Right atrium auricular region (tissue), 2 donors: ENCODE measurements around the gene GPR39. TPM values are rescaled to one million over a fixed set of nuclear protein-coding genes. Genes with fewer than 3 reads are reported as not detected.
A peak's percentile ranks its signal among the peaks of the same experiment; 100 is the strongest.

Source experiments
- DNase-seq: peaks from one replicate; pipeline ENCODE4 v3.0.0-alpha.2; 2019; ENCODE audit warnings: low spot score
- H3K27ac ChIP-seq, 2 donors: fragments of 200-600 bp; sonication (generic); 1 replicate in 1 of 2; 2 replicates in 1 of 2; pipeline ENCODE4 v1.5.1; 2016 to 2019
- H3K27me3 ChIP-seq, 2 donors: fragments of 200-600 bp; sonication (generic); one replicate each; pipeline versions ENCODE4 v1.5.1 to v1.6.0; 2017 to 2019
- H3K36me3 ChIP-seq: fragments of 200-600 bp; sonication (generic); one replicate; pipeline ENCODE4 v1.5.1; 2016
- H3K4me1 ChIP-seq, 2 donors: fragments of 200-600 bp; sonication (generic); one replicate each; pipeline versions ENCODE4 v1.5.1 to v1.6.0; 2017 to 2019
- H3K4me3 ChIP-seq, 2 donors: fragments of 200-600 bp; sonication (generic); 1 replicate in 1 of 2; 2 replicates in 1 of 2; pipeline ENCODE4 v1.5.1; 2017 to 2019; ENCODE audit warnings: mild to moderate bottlenecking in 1 of 2, moderate library complexity in 1 of 2
- H3K9me3 ChIP-seq, 2 donors: fragments of 200-600 bp; sonication (generic); one replicate each; pipeline ENCODE4 v1.5.1; 2019
- CTCF ChIP-seq, 2 donors: fragments of 200-600 bp; sonication (generic); IDR thresholded peaks; one replicate each; pipeline ENCODE4 v1.5.1; 2019; ENCODE audit warnings: antibody characterized with exemption in 2 of 2
- total RNA-seq, 2 donors: library from RNA; depleted of rRNA; stranded (reverse); fragments of >200 nt; gene quantifications; one replicate each; pipeline ENCODE4 v1.1.0, GENCODE V29; 2016

Gene GPR39
- total RNA-seq, 2 donors from 2014 or later: 1.0 TPM; not detected in 1

- TF ChIP-seq CTCF (IDR thresholded peaks at IDR 0.05): no peak
- no peaks in the 10 kb centered on the region for H3K27me3 ChIP-seq
- H3K4me3 ChIP-seq: no peak overlapping the region
- no peaks in the 10 kb centered on the region for H3K9me3 ChIP-seq
- H3K27ac ChIP-seq: no peak overlapping the region
- DNase-seq: no peak
- no peaks in the 10 kb centered on the region for H3K36me3 ChIP-seq
- H3K4me1 ChIP-seq: no peaks in the 10 kb centered on the region
Observed at GRCh38 chr2:132448331-132448730, 31.7 kb downstream of the GPR39 start.

GRCh38 chr2:132448771-132449170, 32.2 kb downstream of the GPR39 start:
- no peaks in the 10 kb centered on the region for H3K27me3 ChIP-seq
- peak; percentile 25 to 62 for TF ChIP-seq CTCF (IDR thresholded peaks at IDR 0.05)
- DNase-seq: no peak
- no peak overlapping the region for H3K27ac ChIP-seq
- no peaks in the 10 kb centered on the region for H3K36me3 ChIP-seq
- H3K4me1 ChIP-seq: no peaks in the 10 kb centered on the region
- no peak overlapping the region for H3K4me3 ChIP-seq
- no peaks in the 10 kb centered on the region for H3K9me3 ChIP-seq

GRCh38 chr2:132449868-132450267, 33.3 kb downstream of the GPR39 start:
- no peak overlapping the region for H3K4me3 ChIP-seq
- no peaks in the 10 kb centered on the region for H3K27me3 ChIP-seq
- no peaks in the 10 kb centered on the region for H3K36me3 ChIP-seq
- H3K4me1 ChIP-seq: no peaks in the 10 kb centered on the region
- no peak for DNase-seq
- H3K27ac ChIP-seq: no peak overlapping the region
- TF ChIP-seq CTCF (IDR thresholded peaks at IDR 0.05): no peak
- no peaks in the 10 kb centered on the region for H3K9me3 ChIP-seq

GRCh38 chr2:132460781-132461180, 44.2 kb downstream of the GPR39 start:
- Histone ChIP-seq H3K27ac (no peak overlapping the region), H3K36me3 (no peaks in the 10 kb centered on the region), H3K4me3 (no peak overlapping the region), H3K4me1 (no peaks in the 10 kb centered on the region), H3K9me3 (peaks cover 0 to 4% of the 10 kb centered on the region in 2 donors), H3K27me3 (no peaks in the 10 kb centered on the region)
- DNase-seq: no peak
- TF ChIP-seq CTCF (IDR thresholded peaks at IDR 0.05): no peak

- Histone ChIP-seq H3K27ac (no peak overlapping the region), H3K27me3 (no peaks in the 10 kb centered on the region), H3K4me1 (no peaks in the 10 kb centered on the region), H3K9me3 (peaks cover 0 to 19% of the 10 kb centered on the region in 2 donors), H3K36me3 (no peaks in the 10 kb centered on the region), H3K4me3 (no peak overlapping the region)
- no peak for DNase-seq
- no peak for TF ChIP-seq CTCF (IDR thresholded peaks at IDR 0.05)
Observed at GRCh38 chr2:132462236-132462635, 45.6 kb downstream of the GPR39 start.

GRCh38 chr2:132463719-132464118, 47.1 kb downstream of the GPR39 start:
- no peaks in the 10 kb centered on the region for H3K27me3 ChIP-seq
- no peak for TF ChIP-seq CTCF (IDR thresholded peaks at IDR 0.05)
- H3K4me3 ChIP-seq: no peak overlapping the region
- H3K9me3 ChIP-seq: peaks cover 0 to 32% of the 10 kb centered on the region in 2 donors
- no peak for DNase-seq
- H3K27ac ChIP-seq: no peak overlapping the region
- H3K36me3 ChIP-seq: no peaks in the 10 kb centered on the region
- no peaks in the 10 kb centered on the region for H3K4me1 ChIP-seq
